Fibroblast of skin of left quadriceps (primary cell): Measurements from ENCODE around the gene CDYL2.
"Not testable (repeated sequence)": the region's sequence is repeated elsewhere in the genome, so short reads cannot be mapped to it uniquely, and the experiment has no call there.

Experiments
- DNase-seq, 2 experiments: peaks; one replicate each; pipeline ENCODE4 v3.0.0-alpha.2; 2013; ENCODE audit warnings: low read depth in 2 of 2

Gene CDYL2, protein sequence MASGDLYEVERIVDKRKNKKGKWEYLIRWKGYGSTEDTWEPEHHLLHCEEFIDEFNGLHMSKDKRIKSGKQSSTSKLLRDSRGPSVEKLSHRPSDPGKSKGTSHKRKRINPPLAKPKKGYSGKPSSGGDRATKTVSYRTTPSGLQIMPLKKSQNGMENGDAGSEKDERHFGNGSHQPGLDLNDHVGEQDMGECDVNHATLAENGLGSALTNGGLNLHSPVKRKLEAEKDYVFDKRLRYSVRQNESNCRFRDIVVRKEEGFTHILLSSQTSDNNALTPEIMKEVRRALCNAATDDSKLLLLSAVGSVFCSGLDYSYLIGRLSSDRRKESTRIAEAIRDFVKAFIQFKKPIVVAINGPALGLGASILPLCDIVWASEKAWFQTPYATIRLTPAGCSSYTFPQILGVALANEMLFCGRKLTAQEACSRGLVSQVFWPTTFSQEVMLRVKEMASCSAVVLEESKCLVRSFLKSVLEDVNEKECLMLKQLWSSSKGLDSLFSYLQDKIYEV

DNA sequence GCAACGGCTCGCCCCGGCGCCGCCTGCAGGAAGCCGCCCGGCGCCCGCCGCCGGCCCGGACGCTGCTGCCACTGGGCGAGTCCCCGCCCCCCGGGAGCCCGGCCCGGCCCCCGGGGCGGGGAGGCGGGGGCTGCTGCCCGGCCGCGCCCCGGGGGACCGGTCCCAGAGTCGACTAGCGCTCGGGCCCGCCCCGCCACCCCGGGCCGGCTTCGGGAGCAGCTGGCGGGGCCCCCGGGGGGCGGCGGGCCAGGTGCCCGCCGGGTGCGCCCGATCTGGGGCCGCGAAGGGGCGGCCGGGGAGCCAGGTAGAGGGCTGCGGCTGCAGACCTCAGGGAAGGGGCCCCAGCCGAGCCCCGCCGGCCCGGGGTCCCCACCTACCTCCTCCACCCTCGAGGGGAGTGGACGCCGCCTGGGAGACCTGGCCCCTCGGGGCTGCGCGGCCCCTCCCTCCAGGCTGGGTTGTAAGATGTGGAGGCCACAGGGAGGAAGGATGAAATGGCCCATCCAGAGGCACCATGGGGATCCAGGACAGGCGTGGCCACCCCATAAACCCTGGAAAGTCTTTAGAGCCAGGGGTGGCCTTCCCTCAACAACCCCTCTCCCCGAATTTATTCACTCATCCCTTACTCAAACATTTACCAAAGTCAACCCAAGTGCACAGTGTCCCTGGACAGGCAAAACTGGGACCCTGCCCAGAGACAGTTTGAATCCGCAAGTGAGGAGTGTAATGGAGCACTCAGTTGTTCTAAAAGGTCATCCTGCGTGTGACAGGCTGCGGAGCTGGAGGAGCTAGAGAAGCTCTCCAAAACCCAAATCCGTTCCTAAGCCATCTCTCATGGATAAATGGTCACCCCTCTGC, at the start of gene CDYL2:
CDYL2 (minus strand) TSS at position 73 of the 858 bp plus-strand sequence. CDS start 425 bp downstream, outside the sequence.
- DNase-seq, result peak in 1 of 2 experiments; percentile 18

DNA sequence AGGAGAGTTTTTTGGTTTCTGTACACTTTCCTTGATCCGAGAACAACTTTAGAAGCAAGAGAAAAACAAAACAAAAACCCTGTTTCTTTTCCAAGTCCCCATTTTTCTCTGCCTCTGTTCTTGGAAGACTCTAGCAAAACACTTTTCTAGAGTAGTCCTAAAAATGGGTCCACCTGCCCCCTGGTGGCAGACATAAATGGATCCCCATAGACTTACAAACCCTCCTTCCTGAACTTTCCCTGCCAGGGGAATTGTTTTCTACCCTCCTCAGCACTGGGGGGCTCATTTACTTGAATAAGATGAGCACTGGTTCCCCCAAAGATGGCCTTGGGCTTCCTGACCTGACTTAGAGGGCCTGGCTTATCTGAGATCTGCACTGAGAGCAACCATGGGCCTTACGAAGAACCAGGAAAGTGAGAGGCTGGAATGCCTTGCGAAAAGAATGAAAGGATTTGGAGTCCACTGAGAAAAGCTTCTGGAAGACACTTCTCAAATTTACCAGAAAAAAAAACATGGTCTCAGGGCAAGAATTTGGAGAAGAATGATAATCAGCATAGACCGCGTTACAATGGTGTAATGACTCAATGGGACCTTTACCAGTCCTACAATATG, 48.0 kb upstream of the CDYL2 start:
- no peak for DNase-seq

DNA sequence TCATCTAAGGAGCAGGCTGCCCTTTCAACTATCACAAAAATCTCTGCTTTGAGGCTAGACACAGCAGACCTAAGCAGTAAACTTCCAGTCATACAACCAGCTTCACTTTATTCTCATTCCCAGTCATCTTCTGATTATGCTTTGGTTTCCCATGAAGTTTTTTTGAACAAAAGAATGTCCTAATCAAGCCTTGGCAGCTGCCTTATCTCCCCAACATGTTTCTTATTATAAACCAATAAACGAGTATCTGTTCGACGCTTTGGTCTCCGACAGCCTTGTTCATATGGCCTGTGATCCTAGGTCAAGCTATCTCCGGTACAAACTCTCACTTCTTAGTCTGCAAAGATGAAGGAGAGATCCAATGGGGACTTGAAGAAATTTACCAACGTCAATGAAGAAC, 47.4 kb upstream of the CDYL2 start:
- DNase-seq, result no peak

DNA sequence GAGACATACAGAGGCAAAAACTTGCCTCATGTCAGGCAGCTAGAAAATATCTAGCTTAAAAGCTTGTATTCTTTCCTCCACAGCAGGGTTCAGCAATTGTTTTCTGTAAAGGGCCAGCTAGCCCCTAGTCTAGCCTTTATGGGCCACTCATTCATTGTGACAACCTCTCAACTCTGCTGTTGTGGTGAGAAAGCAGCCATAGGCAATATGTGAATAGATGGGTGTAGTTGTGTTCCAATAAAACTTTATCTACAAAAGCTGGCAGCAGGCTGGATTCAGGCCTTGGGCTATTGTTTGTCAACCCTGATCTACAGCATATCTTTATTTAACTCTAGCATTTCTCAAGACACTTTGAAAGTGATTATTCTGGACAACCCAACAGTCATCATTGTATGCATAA, 46.4 kb upstream of the CDYL2 start:
- DNase-seq, result no peak

DNA sequence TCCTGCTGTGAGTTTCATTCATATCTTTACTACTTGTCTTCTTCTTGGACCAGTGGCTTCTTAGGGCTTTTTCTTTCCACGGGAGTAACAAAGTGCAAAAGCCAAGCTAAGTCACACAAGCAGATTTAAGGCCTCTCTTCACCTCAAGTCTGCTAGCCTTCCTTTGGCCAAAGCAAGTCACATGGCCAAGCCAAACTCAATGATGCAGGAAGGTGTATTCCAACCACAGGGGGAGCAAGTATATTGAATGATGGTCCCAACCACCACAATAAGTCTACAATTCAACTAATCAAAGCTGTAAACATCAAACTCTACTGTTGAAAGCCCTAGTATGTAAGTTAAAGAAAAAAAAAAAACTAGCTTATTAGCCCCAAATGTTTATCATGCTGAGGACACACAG, 44.5 kb upstream of the CDYL2 start:
- no peak for DNase-seq

DNA sequence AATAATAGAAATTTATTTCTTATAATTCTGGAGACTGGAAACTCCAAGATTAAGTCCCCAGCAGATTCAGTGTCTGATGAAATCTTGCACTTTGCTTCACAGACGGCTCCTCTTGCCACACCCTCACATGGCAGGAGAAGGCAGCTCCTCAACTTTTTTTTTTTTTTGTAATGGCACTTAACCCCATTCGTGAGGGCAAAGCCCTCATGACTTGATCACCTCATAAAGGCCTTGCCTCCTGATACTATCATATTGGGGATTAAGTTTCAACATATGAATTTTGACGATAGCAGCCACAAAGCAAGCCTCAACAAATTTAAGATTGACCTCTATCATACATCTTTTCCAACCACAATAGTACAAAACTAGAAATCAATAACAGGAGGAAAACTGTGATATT, 42.3 kb upstream of the CDYL2 start:
- DNase-seq, result no peak

DNA sequence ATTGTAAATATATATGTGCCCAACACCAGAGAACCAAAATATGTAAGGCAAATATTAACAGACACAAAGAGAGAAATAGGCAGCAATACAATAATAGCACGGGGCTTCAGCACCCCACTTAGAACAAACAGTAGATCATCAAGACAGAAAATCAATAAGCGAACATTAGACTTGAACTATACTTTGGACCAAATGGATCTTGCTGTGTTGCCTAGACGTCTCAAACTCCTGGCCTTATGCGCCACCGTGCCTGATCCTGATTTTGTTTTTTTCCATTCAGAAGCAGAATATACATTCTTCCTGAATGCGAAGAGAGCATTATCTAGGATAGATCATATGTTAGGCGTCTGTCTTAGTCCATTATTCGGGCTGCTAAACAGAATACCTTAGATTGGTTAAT, 41.9 kb upstream of the CDYL2 start:
- no peak for DNase-seq

DNA sequence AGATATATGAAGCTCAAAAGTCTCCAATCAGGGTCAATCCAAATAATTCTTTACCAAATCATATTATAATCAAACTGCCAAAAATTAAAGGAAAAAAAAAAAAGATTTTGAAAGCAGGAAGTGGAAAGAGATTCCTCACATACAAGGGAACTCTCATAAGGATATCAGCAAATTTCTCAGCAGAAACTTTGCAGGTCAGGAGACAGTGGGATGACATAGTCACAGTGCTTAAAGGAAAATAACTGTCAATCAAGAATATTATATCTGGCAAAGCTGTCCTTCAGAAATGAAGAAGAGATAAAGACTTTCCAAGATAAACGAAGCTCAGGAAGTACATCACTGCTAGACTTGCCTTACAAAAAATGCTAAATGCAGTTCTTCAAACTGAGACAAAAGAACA, 40.0 kb upstream of the CDYL2 start:
- no peak for DNase-seq

DNA sequence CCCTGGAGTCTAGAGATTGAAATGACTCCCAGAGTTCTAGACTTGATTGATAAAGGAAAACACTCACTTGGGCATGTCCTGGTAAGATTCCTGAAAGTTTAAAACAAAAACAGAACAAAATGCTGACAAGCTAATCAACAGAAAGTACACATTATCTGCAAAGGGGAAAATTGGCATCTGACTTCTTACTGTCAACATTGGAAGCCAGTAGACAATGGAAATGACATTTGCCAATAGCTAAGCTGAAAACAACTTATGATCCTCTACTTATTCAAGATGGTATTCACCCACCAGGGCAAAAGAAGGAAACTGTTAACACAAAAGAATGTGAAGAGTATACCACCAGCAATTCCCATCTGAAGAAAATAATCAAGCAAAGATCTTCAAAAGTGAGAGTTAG, 36.8 kb upstream of the CDYL2 start:
- no peak for DNase-seq

DNA sequence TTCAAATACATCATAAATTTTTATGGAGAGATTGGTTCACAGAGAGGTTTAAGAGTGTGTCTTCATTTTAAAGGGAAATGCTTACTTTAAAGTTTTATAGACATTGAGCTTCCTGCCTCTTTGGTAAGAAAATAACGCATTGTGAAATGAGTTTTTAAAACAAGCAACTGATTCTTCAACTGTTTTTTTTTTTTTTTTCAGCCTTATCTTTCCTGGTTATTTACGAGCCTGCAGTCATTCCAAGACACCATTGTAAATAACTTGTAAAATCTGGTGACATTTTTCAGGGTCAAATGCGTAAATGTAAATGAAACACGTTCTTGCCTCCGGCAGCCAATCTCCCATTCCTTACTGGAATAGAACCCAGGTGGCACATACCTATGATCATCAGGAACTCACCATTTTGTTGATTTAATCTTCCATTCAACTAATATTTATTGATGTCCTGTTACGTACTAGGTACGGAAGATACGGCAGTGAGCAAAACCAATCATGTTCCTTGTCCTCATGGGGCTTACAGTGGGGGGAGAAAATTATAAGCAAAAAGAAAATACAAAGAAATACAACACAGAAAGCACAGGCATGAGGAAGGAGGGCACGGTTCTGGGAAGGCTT, 33.2 kb upstream of the CDYL2 start:
- DNase-seq, result no peak

DNA sequence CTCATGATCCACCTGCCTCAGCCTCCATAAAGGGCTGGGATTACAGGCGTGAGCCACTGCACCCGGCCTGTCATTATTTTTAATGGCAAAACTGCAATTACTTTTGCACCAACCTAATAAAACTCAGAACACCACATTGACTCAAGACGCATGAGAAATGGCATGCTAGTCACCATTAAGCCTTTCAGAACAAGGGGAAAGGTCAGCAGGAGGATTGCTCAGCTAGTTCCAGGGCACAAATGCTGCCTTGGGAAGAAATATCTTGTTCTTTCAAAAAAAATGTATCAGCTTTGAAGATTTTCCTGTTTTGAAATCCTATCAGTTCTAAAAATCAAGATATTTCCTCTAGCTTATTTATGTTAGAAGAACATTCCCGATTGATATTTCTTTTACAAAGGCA, 32.4 kb upstream of the CDYL2 start:
- DNase-seq, result no peak

DNA sequence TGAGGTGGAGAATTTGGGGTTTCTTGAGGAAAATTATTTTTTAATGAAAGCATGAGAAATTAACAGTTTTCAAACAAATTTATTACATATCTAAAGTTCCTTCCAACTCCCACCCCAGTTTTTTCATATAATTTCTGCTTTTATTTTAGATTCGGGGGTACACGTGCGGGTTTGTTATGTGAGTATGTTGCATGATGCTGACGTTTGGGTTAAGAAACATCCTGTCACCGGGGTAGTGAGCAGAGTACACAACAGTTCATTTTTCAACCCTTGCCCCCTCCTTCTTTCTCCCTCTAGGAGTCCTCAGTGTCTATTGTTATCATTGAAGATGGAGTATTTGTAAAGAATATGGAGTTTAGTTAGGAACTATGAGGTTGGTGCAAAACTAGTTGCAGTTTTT, 31.8 kb upstream of the CDYL2 start:
- DNase-seq, result no peak

DNA sequence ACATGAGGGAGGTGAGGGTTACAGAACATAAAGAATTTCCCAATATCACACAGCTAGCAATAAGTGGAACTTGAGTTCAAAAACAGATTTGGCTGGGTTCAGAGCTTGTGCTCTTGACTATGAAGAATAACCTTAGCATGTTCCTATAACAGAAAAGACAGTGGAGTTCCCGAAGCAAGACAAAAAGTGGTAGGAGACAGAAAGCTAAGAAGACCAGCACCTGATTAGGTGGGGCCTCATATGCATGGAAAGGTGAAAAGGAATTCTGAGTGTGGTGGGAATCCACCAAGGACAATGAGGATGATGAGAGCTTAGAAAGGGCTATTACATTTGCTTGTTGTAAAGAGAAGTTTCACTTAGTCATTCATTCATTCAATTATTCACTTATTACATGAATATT, 26.6 kb upstream of the CDYL2 start:
- DNase-seq, result no peak

DNA sequence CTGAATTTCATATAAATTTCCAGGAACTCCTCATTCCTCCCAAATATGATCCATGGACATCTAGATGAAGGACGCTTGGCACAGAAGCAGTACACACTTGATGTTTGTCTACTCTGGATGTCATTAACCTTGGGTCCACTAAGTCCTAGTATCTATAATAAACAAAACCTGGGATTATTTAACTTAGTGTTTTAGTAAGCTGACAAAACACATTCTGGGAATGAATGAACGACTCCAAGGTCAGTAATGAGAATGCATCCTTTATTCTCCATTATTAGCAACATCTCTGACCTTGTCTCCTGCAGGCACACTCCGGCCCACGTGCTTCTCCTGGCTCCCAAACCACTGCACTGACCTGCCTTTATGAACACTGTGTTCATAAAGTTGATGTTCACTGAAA, 24.1 kb upstream of the CDYL2 start:
- DNase-seq, result no peak

DNA sequence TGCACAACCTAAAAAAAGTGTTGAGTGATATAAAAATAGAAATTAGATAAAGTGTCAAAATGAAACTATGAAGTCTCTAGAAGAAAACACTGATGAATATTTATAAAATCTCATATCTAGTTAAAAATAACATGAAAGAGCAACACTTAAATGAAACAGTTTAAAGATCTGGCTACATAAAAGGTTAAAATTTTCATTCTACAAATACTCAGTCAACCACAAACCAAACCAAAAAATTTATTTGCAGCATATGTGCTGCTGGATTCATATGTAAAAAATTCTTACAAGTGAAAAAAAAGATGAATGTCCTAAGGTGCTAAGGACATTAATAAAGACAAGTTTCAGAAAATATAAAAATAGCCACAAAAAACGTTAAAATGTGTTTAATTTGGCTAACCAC, 22.6 kb upstream of the CDYL2 start:
- DNase-seq, result no peak

DNA sequence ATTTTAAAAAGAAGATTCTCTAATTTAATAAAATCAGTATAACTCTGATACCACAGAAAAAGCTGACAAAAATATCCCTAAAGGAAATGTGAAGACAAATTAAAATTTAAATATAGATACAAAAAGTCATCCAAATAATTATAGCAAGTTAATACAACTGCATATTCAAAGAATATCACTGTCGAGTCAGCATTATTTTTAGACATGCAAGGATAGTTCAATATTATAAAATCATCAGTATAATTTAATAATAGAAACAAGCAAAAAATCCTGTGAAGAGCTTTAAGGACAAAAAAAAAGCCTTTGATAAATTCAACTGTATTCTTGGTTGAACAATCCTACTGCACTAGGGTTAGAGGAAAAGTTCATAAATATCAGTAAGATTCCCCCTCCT, 21.0 kb upstream of the CDYL2 start:
- DNase-seq, result no peak

DNA sequence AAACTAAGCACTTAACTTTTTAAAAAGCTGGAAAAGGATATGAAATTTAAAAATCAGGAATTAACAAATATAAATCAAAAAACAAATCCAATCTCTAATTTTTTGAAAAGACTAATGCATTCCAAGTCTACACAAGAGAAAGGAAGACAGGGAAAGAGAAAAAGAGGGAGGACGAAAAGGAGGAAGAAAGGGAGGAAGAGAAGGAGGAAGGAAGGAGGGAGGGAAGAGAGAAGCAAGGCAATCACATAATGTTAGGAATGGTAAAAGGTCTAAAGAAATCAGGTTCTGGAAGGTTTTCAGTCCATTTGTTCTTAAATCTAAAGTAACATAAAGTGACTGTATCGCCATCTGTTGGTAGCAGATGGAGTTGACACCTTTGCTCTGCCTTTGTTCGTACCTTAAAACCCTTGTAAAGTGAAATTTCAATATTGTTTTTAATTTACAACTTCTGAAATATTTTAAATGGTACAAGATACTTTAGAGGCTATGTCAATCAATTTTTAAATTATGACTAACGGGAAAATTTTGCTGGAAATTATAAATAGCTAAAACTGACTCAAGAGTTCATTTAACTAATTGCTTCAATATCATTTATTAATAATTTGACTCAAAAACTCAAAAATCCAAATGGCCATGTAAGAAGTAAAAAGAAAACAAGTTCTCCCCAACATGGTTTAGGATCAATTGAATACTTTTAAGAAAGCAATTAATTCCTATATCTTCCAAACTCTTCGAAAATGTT, 20.4 kb upstream of the CDYL2 start:
- peak; percentile 21 to 27 for DNase-seq

DNA sequence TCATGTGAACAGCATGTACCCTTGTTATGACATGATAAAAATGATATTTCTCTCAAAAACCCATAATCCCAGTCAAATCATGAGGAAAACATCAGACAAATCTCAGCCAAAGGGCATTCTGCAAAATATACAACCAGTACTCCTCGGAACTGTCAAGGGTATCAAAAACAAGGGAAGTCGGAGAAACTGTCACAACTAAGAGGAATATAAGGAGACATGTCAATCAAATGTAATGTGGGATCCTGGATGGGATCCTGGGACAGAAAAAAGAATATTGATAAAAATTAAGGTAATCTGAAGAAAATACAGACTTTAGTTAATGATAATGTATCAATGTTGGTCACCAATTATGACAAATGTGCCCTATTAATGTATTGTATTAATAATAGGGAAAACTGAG, 15.6 kb upstream of the CDYL2 start:
- no peak for DNase-seq

DNA sequence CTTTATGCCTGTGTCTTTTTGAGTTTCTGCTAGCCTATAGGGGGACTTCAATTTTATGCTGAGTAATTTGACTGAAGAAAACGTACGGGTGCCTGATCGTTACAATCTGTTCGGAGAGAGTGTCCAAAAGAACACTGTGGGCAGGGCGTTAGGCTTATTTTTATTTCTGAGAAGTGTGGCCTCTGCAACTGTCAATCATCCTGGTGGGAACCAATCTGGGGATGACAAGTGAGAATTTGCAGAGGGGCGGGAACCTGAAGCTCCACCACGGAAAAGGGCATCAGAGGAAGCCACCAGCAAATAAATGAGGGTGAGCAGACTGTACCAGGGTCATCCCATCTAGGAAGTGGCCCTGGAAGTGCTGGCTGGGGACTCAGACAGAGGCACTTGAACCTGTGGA, 12.0 kb upstream of the CDYL2 start:
- DNase-seq, result no peak

DNA sequence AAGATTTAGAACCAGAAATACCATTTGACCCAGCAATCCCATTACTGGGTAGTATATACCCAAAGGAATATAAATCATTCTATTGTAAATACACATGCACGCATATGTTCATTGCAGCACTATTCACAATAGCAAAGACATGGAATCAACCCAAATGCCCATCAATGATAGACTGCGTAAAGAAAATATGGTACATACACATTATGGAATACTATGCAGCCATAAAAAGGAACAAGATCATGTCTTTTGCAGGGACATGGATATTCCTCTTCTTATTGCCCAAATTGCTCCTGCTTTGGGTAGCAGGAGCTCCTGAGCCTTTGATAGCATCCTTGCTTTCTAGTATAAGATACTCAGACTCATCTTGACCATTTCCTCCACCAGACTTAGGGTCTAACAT, 10.9 kb upstream of the CDYL2 start:
- DNase-seq, result not testable (repeated sequence)

DNA sequence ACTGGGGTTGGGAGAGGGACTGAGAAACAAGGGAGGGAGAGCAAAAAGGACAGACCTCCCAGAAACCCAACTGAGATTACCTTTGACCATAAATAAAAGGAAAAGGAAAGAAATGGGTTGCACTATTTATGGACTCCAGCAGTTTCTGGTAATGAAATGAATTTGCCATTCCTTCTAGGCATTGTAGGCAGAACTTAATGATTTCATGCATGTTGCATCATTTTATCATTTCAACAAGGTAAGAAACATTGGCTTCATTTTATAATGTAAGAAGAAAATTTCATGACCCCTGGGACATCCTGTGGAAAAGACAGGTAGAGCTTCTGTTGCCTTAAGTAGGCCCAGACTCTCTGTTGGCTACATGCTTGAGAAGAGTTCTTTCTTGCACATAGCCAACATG, 8.2 kb upstream of the CDYL2 start:
- DNase-seq, result no peak
